DND-41 (cell line): Measurements from ENCODE around the gene OR1K1.

Experiments
- CTCF ChIP-seq: IDR thresholded peaks from 2 replicates; pipeline ENCODE4 v1.5.1; 2012; ENCODE audit warnings: borderline replicate concordance, low read length, moderate library complexity, mild to moderate bottlenecking; ENCODE audit not compliant: poor library complexity, severe bottlenecking; ENCODE audit errors: extremely low read depth
- EZH2 ChIP-seq: IDR thresholded peaks from 3 replicates; pipeline ENCODE4 v1.6.1; 2012; ENCODE audit warnings: borderline replicate concordance, low read depth, mild to moderate bottlenecking, moderate library complexity, low read length, inconsistent platforms; ENCODE audit not compliant: severe bottlenecking

GRCh38 chr9:122837266-122837850 lies 37.4 kb downstream of the OR1K1 start:
- no peak for TF ChIP-seq CTCF
- TF ChIP-seq EZH2, result no peak
